Measurements from ENCODE around the gene CGB8.

GRCh38 chr19:48997972-48998371 lies 50.9 kb downstream of the CGB8 start:
- TF ChIP-seq CTCF (conservative IDR thresholded peaks at IDR 0.05 in 1 of 2, IDR thresholded peaks at IDR 0.05 in 1 of 2; ENCODE audit: extremely low read depth in 1 of 2, insufficient read depth in 1 of 2, low read depth in 1 of 2, low read length in 2 of 2) (peak; percentile 43 to 63), EZH2 (IDR thresholded peaks at IDR 0.05; ENCODE audit: borderline replicate concordance, low read length) (no peak)

Data from mammary epithelial cell (primary cell).